22Rv1 (cell line): ENCODE data around the gene RPS8.

Source experiments
- H3K27ac ChIP-seq: fragments of 450-650 bp; 2 replicates; pipeline ENCODE4 v1.5.1; 2017
- ZFX ChIP-seq: fragments of 450-650 bp; IDR thresholded peaks from 2 replicates; pipeline ENCODE4 v1.6.1; 2017; ENCODE audit warnings: antibody characterized with exemption, borderline replicate concordance

Gene RPS8

GRCh38 chr1:44828003-44828651 is 52.8 kb downstream of the RPS8 start:
- no peak for TF ChIP-seq ZFX
- no peak overlapping the region for H3K27ac ChIP-seq
